GM18502 (cell line): ENCODE results near the gene HPSE2.
A peak's percentile ranks its signal among the peaks of the same experiment; 100 is the strongest.

Experiments used
- ATAC-seq: cut with Tn5 transposase; IDR thresholded peaks from one replicate; pipeline ENCODE4 v1.9.1; 2021; ENCODE audit warnings: mild to moderate bottlenecking; ENCODE audit not compliant: unreplicated experiment, poor library complexity

The HPSE2 gene

DNA sequence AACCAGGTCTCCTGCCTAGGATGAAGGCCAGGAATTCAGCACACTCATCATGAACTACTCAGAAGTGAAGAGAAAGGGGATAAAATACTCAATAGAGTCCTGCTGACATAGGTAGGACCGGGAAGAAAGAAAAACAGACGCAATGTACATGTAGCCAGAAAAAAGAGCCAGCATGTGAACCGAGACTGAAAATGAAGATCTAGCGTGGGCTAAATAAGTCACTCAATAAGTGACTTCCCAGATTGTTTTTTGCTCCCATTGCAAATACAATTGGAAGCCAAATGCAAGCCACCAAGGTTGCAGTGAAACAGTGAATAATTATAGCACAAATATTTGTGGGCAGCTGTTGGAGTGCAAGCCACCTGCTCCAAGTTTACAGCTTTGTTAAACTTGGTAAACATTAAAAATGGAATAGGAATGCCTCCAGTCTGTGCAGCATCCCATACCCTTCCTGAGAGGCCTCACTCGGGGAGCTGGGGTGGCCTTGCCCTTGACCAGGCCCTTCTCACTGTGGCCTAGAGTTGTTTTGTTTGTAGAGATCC is 754.2 kb downstream of the HPSE2 start:
- no peak for ATAC-seq

DNA sequence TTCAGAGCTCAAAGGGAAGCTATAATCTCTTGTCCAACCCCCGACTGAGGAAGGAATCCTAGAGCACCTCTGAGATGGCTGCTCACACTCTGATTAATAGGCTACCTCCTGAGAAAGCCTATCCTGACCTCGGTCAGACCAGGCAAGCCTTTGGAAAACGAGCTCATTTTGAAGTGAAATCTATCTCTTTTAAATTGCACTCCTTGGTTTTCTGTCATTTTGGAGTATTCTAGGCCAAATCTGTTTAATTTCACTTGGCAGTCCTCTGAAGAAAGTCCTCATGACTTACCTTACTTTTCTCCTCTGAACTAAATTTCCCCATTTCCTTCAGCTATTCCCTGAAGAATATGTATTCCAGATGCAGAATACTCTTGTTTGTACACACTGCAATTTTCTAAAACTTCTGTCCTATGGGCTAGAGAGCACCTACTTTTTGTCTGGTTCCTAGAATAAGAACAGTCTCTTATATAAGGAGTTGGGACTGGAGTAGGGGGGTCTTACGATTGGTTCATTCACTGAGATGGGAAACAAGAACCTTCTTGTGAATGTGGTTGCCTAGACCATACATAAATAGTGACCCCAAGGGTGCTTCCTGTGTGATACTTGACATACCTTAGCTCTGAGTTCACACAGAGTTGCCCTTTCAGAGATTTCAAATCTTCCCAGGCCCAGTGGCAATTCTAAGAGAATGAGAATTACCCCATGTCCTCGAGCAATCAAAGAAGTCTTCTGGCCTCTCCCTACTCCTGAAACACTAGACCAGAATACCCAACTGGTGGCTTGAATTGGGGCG is 757.0 kb downstream of the HPSE2 start:
- ATAC-seq, result no peak

DNA sequence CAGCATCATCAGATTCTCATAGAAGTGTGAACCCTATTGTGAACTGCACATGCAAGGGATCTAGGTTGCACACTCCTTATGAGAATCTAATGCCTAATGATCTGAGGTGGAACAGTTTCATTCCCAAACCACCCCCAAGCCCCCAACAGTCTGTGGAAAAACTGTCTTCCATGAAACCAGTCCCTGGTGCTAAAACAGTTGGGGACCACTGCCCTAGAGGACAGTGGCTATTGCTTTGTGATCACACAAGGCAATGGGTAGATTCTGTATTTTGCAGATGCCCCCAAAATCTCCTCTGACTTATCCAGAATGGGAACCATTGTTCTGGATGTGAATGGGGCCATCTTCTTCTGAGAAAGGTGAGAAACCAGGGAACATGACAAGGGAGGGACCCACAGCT is 757.8 kb downstream of the HPSE2 start:
- ATAC-seq, result no peak

DNA sequence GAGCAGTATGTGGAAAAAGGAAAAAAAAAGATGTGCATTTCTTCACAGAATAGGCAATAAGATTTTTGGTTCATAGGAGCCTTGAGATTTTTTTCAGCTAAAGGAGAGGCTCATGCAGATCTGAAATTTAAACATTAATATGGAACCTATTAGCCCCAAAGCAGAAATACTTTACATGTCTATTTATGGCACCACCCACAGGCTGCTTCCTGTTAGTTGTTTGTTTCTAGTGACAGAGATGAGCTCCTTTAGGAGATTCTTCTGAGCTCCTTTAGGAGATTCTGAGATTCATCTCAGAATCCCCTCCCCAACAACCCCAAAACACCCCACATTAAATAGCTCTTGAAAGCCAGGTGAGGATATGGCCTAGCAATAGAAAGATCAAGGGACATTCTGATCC is 761.0 kb downstream of the HPSE2 start:
- peak; percentile 68 for ATAC-seq

DNA sequence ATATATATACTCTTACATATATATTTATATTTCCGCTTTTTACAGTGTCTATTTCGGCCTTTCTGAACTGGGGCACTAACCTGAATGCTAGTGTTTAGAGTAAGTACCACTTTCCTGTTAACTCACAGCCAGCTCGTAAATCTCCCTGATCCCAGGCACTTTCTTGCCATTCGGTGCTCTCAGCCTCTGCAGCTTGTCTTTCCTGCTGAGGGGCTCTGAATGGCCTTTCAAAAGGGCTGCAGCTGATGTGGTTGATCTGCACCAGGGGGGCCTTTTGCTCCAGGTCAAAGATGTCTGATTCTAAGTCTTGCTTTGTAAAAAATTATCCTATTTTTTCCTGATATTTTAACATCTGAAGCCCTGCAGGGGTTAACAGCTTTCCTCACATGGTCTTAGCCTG is 763.5 kb downstream of the HPSE2 start:
- ATAC-seq, result no peak

DNA sequence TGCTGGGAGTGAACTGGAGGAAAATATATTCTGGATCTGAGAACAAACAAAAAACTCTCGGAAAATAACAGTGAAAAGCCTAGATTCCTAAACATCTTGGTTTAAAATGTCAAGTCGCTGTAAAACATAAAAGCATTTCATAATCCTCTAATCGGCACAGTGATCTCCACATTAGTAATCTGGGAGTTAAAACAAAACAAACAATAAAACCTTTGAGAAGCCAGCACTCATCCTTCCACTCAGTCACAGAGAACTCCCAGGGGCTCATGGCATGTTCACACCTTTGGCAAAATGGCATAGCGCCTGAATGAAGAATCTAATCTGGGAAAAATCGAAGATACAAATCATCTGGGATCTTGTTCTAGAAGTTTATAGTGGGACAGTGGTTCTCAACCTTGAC is 764.8 kb downstream of the HPSE2 start:
- ATAC-seq, result no peak

DNA sequence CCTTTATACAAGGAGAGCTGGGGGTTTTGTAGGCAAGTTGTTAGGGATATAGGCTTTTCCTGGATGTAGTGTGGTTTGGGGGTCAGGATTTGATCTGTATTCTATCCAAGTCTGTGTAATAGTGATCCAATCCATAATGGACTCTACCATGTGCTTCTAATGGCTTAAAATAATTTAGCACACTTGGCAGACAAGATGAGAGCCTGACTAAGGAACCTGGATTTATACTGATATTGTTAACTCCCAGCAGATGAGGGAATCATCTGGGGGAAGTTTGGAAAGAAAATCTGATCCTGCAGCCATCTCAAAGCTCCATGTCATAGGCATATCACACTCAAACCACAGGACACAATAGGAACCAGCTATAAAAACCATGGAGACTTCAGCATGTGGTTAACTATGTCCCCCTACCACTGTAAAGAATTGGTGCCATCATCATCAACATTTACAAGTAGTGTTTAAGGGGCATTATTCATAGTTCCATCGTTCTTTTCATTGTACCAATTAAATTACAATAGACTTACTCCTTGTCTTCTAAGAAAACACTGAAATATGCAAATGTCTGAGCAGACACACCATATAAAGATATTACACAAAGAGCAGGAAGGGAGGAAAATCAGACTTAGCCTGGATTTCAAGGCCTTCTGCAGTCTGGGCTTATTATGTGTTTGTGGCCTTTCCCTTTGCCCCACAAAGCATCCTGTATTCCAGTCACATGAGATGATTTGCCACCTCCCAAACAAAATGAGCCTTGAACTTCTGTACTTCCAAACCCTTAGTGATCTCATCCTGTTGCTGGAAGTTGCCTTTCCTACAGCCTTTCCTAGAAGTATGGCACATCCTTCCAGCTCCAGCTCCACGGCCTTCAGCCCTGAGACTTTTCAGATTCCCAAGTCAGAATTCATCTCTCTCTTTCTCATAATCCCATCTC is 766.4 kb downstream of the HPSE2 start:
- ATAC-seq, result no peak

DNA sequence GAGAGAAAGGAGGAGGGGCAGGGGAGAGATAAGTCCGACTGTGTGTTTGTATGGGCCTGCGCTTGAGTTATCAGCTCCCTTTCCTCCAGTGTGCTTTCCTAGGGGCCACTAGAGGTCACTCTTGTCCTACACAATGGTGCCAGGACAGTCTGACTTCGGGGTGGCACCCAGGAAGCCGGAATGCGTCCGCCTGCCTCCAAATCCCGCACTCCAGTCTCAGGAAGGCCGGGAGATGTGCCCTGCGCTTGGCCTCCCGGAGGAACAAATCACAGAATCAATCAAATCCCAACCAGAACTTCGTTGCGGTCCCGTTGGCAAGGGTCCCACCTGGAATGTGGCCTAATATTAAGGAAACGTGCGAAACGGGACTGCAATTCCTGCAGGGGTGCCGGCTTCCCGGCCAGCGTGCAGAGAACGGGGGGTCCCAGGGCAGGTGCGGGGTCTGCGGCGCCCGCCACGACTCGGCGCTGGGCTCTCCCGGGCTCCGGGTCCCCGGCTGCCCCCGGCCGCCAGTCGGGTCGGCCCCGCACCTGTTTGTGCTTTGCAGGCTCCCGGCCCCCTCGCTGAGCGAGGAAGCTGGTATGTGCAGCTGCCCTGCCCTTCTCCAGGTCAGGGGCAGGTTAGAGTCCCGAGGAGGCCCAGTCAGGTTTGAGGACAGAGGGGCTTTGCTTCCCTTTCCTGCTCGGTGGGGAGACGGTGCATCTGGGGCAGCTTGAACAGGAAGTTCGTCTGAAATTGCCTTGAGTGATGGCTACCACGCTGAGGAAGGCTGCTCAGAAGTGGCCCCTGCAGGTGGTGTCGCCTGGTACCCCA is 767.9 kb downstream of the HPSE2 start:
- ATAC-seq, result peak; percentile 97

DNA sequence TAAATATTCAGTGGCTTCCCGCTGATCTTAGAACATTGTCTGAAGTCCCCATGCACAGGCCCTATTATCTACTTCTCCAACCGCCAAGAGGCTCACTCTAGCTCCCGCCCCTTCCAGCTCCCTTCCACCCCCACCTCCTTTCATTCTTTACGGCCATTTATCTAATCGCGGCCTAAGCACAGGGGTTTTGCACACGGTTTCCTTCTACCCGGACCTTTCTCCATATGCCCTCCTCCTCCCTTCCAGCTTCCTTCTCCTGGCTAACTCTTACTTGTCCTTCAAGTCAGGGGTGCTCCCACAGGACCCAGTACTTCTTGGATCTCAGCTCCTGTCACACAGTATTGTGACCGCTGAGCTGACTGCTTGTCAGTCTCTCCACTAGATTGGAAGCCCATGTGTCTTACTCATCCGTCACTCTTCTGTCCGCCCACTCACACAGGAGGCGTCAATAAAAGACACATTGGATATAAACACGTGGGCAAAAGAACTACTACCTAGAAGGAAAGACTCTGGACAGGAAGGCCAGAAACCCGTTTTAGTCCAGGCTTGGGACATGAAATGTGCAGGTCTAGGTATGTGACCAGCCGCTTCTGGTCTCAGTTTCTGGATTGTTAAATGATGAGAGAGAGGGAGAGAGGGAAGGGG is 768.7 kb downstream of the HPSE2 start:
- peak; percentile 4 for ATAC-seq

DNA sequence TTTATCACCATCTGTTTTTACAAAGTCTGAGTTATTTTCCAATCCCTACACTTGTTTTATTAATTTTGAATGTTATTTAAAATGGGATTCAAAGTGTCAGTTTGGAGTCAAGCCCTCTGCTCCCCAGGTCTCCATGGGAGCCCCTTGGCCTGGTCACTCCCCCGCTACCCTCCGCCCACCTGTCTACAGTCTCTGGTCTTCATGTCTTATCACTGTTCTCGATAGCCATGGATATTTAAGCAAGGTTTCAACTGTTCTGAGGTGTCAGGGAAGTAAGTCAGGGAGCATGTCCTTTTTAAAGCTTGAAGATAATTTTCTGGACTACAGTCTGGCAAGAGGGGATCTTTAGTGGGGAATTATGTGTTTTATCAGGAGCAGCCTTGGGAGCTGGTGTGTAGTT is 769.8 kb downstream of the HPSE2 start:
- no peak for ATAC-seq

DNA sequence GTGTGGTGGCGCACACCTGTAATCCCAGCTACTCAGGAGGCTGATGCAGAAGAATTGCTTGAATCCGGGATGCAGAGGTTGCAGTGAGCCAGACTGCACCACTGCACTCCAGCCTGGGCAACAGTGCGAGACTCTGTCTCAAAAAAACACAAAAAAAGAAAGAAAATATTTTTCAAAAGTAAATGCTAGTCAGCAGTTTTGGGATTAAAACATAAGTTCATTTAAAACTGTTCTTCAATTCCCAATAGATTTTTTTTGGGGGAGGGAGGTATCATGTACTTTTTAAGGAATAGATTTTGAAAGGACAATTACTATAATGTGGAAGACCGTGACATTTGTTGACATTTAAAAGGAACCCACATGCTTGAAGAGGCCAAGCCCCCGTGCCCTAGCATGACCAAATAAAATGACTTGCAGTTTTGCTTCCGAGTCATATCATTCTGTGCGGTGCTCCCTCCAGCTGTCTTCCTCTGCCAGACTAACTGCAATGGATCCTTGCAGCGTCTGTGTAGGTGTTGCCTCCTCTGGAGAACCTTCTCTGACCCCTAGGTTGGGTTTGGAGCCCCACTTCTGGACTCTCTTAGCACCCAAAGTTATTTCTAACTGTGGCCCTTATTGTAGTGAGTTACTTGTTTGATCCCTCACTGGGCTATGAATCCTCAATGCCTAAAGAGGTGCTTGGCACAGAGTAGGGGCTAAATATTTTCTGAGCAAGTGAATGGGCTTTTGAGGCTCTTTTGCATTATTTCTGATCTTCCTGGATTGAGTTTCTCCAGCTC is 771.5 kb downstream of the HPSE2 start:
- no peak for ATAC-seq

DNA sequence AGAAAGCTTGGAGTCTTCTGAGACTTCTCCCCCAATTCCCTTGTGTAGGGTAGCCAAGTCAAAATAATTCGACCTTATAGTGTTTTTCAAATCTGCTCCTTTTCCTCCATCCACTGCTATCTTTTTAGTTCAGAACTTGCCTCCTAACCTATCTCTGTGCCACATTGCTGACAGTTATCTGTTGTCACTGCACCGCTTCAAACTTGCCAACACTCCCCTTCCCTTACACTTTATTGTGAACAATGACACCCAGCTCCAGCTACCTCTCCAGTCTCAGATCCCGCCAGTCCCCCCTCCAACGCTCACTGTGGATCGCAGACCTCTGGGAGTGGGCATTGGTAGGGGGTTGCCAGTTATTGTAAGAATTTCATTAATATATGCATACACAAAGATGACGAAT is 772.6 kb downstream of the HPSE2 start:
- no peak for ATAC-seq

DNA sequence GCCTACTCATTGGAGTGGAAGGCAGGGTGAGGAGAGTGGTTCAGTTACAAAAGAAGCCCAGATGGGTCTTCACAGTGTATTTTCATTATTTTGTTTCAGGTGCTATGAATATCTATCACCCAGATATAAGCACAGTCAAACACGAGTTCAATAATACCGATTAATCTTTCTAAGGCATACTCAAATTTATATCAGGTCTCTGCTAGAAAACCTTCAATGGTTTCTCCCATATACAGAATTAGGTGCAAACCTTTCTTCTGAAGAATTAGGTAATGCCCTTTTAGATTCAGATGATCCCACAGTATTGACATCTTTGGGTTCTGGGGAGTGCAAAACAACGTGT is 774.2 kb downstream of the HPSE2 start:
- ATAC-seq, result no peak

DNA sequence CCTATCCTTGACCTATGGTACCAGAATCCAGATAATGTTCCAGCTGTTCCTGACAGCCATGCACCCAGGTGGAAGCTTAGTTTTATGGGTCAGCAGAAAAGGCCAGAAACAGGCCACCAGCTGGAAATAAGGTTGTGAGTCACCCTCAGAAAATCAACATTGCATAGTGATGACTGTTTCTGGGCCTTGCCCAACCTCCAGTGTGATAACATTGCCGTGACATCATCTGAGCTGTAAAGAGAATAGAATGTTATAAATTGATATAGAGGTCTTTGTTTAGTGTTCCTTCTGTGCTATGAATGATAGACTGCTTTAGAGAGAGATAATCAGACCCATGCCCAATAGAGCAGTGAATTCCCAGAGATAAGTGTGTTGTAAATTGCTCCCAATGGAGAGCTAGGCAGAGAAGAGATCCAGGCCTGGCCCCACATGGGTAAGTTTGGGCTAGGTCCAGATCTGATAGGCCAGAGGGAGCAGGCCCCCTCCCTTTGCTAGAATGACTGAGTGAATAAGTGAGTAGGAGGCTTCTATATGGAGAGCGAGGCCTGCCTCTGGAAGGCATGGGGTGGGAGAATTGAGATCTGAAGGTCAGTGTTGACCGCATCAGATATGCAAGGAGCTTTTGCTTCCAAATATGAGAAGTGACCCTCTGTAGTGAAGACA is 774.7 kb downstream of the HPSE2 start:
- ATAC-seq, result no peak

DNA sequence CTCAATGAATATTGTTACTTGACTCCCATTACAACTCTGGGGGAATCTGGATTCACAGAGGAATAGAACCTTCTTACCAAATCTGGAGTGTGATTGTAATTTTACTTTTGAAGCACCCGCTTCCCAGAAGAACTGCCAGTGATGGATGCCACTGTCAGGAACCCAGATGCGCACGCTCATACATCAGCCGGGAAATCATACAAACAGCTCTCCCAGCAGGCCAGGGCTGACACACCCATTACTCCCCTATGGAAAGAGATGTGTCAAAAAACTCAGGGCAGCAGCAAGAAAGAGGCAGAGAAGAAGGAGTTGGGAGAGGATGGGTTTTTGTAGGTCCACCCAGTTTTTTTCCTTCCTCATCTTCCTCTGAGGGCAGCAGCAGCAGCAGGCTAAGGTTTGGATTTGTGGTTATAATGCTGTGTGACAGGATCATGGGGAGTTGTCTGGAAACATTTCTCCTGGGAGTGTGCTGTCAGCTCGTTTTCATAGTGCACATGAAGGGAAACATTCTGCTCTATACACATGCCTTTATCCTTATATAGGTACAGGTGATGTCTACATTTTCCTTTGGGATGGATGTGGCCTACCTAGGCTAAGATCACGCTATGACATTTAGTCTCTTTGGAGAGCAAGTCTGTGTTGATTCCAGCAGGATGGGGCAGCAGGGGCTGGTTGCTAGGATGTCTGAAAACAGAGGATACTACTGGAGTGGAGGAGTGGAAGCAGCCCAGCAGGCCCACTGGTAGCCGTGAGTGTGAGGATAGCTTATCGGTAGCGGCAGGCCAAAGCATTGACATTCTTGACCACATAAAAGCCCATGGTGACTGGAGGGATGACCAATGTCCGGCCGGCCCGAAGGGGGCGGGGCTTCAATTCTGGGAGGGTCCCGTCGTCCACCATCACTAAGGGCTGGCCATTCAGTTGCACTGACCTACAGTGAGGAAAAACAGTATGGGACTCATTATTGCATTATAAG is 776.6 kb downstream of the HPSE2 start:
- no peak for ATAC-seq

DNA sequence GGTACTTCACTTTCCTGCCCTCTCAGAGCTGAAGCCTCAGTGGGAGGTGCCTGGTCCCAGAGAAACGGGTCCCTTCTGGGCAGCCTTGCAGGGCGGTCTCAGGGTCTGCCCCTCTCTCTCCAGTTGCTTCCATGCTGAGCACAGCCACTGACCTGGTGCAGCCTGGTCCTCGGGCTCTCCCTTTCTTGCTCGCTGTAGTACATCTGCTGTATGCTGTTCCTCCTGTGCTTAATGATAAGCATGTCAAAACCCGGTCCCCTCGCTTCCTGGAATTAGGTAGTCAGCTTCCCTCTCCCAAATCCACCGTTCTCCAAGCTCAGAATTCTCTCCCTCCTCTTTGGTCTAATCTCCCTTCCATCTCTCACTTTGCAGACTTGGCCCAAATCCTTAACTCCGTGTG is 777.9 kb downstream of the HPSE2 start:
- no peak for ATAC-seq

DNA sequence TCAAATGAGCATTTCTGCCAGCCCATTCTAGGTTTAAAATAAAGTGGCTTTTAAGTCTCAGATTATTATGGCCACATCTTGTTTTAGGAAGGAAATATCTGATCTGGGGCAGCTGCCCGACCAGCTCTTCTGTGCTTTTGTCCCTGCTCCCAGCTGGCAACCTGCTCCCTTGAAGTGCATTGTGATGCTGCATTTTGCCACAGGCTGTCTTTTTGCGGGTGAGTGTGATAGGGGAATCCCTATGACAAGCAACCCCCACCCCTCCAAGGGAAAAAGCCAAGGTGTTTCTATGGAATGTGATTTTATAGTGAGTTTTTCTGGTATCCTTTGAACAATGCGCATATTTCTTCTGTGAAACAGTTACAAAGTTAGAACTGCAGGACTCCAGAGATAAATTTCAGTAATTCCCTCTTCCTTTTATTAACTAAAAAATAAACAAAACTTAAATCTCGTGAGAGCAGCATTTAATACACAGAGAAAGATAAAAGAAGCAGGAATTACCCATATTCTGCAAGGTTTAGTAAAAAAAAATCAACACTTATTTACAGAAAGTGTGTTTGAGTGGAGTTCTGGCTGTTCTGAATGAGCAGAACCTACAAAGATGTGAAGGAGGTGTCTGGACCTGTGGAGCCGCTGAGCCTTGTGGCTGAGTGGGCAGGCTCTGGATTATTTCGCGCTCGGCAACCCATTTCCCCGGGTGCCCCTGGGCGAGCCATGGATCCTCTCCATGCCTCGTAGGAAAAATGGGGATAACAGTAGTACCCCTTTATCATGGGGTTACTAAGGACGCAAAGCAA is 778.8 kb downstream of the HPSE2 start:
- ATAC-seq, result no peak
